SK-N-DZ (cell line): Measurements from ENCODE around the gene BTBD8. TPM values are rescaled to one million over a fixed set of nuclear protein-coding genes. Genes with fewer than 3 reads are reported as not detected.
"Not testable (repeated sequence)": the region's sequence is repeated elsewhere in the genome, so short reads cannot be mapped to it uniquely, and the experiment has no call there.

Source experiments
- DNase-seq: peaks from one replicate; pipeline ENCODE4 v3.0.0-alpha.2; 2015; ENCODE audit warnings: low spot score
- polyA plus RNA-seq, 2 experiments: library from polyadenylated mRNA; depleted of rRNA; stranded (reverse); fragments of >200 nt; gene quantifications; 2 replicates each; pipeline ENCODE4 v1.2.3, GENCODE V29; 2014

Gene BTBD8
- 1.2 and 1.5 TPM in 2 replicates for polyA plus RNA-seq (2014; cell fraction: cytosol; rRNA removed)
- 2.3 and 4.9 TPM in 2 replicates for polyA plus RNA-seq (2014; cell fraction: nucleus; rRNA removed)

DNA sequence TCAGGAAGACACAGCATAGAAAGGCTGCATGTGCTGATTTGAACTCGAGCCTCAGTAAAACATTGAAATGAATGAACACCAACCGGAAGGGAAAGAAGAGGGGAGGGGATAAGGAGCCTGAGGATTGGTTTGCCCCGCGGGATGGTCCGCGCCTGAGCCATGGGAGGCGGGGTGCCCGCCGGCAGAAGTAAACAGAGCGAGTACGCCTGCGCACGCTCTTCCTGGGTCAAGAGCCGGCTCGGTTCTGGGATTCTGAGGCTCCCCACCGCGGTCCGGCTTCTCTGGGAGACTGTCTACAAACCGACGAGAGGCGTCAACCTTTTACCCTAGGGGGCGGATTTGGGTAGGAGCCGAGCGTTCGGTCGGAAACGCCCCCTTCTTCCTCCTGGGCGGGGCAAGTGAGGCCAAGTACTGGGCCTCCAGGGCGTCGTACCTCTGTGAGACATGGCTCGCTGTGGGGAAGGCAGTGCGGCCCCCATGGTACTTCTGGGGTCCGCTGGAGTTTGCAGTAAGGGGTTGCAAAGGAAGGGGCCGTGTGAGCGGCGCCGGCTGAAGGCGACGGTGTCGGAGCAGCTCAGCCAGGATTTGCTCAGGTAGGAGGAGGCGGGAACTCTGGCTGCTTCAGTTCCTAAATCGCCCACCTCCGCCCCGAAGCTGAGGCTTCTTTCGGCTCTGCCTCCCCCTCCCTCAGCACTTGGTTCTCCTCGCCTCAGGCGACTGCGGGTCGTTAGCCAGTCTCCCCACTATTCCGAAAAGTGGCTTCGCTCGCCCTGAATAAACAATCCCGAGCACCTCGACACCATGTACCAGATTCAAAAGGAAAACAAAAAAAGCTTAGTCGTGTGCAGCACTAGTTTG is at the start of gene BTBD8:
TSS of gene BTBD8 (plus strand) at position 218 of the 858 bp plus-strand sequence. CDS start at position 445, 227 bp downstream.
- DNase-seq, result peak; percentile 68

GRCh38 chr1:92030656-92031107 is 49.5 kb upstream of the BTBD8 start:
- DNase-seq, result peak; percentile 1

DNA sequence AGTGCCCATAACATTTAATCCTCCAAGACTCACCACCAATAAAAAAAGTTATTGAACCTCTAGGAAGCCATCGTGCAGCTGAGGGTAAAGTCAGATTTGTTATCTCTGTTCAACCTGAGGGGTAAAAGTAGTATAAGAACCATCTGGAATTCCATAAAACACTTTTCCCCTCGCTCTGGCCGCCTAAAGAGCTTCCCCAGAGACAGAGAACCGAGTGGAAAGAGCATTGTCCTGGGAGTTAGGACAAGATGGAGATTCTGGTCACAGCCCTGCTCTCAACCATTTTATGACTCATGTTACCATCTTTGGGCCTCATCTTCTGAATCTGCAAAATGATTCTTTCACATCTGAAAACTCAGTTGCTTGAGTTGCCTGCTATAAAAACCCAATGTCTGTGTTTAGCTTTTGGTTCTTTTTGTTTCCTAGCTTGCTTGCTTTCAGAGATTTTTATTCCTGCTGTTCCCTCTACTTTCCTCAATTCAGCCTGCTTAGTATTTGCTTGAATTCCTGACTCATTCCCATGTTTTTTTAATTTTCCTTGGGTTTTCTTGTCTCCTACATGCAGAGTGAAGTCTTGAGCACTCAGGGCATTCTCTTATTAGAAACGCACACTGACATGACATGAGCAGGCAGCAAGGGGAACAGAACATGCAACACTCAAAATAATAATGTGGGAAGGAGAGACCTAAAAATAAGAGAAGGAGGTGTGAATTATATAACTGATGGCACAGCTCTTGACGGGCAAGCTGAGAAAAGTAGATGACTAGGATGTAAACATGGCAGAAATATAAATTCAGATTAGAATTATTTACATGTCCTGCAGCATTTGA is 48.6 kb upstream of the BTBD8 start:
- no peak for DNase-seq

- no peak for DNase-seq
These were observed 42.7 kb upstream of the BTBD8 start for GRCh38 chr1:92037400-92037799.

- no peak for DNase-seq
These were observed 41.3 kb upstream of the BTBD8 start for GRCh38 chr1:92038695-92039346.

DNA sequence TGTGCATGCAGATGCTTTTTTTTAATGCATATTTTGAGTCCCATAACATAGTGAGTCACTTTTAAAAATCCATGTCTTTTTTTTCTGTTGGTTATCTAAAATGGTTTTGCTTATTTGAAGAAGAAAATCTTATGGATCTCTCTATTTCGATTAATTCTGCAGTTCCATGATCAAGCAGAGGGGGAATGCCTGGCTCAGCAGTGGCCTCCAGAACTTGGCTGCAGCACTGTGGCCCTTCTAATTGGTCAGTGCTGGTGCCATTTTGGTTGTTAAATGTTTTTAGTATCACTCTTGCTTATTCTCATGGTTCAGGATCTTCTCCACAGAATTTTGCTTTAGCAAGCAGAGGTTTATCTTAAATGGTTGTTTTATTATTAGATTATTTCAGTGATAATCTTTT is 39.2 kb upstream of the BTBD8 start:
- DNase-seq, result no peak

DNA sequence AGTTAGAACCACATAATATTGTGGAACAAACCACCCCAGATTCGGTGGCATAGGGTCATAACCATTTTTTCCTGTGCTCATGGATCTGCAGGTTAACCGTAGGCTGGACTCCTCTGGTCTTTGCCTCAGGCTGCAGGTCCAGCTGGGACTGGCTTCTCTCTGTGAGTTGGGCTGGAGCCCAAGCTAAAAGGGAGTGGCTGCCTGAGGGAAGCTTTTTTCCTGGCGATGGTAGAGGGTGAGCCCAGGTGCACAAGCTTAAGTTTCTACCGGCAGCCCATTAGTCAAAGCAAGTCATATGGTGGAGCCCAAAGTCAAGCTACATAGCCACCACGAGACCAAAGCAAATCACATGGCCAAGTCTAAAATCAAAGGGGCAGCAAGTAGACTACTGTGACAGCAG is 36.5 kb upstream of the BTBD8 start:
- no peak for DNase-seq

DNA sequence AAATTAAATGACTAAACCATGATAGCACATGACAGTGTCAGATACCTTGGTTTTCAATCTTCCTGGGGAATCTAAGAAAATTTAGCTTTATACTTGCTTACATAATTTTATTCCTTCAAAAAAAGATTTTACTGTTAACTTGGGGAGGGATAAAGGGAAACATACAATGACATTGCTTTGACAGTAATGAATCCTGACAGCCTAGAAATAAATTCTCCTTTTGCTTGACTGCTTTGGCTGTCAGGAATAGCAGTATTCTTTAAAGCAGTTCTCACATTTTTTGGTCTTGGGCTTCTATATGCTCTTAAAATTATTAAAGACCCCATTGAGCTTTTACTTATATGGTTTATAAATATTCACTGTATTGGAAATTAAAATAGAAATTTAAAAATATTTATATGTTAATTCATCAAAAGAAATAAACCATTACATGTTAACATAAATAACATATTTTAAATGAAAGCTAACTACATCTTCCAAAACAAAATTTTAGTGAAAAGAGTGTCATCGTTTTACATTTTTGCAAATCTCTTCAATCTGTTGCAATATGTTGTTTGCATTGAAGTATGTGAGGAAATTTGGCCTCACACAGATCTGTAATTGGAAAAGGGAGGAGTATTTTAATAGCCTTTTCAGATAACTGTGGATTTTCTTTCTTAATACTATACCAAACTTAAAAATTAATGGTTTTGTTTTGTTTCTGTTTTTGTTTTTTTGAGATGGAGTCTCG is 34.2 kb upstream of the BTBD8 start:
- no peak for DNase-seq

GRCh38 chr1:92051948-92052347 is 28.2 kb upstream of the BTBD8 start:
- DNase-seq, result no peak

- no peak for DNase-seq
These were observed 15.1 kb upstream of the BTBD8 start for GRCh38 chr1:92065042-92065441.

DNA sequence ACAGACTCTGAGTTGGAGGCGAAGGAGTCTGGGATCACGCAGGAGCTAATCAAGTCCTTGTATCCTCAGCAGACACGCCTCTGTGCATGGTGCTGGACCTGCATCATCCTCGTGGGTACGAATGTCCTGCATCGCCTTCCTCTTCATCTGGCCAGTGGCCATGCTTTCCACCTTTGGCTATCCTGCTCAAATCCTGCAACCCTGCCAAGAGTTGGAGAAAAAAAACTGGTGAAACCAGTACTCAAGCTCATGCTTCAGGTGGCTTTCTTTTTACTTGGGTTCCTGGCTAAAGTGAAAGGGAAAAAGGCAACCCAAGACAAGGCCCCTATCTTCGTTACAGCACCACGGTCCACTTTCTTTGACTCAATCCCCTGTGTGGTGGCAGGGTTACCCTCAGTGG is 13.8 kb upstream of the BTBD8 start:
- no peak for DNase-seq

DNA sequence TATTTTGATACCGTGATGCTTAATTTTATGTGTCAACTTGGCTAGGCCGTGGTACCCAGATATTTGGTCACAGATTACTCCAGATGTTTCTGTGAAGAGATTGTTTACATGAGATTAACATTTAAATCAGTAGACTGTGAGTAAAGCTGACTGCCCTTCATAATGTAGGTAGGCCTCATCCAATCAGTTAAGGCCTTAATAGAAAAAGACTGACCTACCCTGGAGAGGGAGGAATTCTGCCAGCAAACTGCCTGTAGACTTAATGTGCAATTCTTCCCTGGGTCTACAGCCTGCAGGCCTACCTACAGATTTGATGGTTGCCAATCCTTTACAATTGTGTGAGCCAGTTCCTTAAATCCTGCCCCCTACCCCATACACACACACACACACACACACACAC is 9.3 kb upstream of the BTBD8 start:
- DNase-seq, result no peak

- not testable (repeated sequence) for DNase-seq
These were observed 5.7 kb upstream of the BTBD8 start for GRCh38 chr1:92074446-92074845.

- DNase-seq, result no peak
These were observed 4.8 kb upstream of the BTBD8 start, which contains the start of gene SETSIP for GRCh38 chr1:92075311-92075710. Gene SETSIP (minus strand): TSS chr1:92075411. CDS start chr1:92075411, 0 bp downstream.

GRCh38 chr1:92076363-92076762 is 3.8 kb upstream of the BTBD8 start:
- no peak for DNase-seq

- not testable (repeated sequence) for DNase-seq
These were observed 2.1 kb upstream of the BTBD8 start for GRCh38 chr1:92078077-92078476.

- no peak for DNase-seq
These were observed 704 bp upstream of the BTBD8 start for GRCh38 chr1:92079441-92079840.

DNA sequence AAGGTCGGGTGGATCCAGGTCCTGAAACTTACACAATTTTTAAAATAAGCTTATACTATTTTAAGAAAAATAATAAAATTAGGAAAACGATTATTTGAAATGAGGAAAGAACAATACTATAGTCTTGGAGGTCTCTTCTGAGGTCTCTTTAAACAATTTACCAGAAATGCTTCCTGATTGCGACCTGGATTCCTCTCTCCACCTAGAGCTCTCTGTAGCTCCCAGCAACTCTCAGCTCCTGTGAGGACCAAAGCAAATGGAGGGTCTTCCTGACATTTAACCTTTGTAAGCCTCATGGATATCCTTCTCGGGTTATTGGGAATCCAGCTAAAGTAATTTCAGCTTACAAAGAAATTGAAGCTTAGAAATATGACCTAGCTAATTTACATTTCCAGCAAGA is 886 bp downstream of the BTBD8 start:
- no peak for DNase-seq

GRCh38 chr1:92084651-92085050 is 4.5 kb downstream of the BTBD8 start:
- DNase-seq, result no peak

- no peak for DNase-seq
These were observed 5.6 kb downstream of the BTBD8 start for GRCh38 chr1:92085727-92086126.

DNA sequence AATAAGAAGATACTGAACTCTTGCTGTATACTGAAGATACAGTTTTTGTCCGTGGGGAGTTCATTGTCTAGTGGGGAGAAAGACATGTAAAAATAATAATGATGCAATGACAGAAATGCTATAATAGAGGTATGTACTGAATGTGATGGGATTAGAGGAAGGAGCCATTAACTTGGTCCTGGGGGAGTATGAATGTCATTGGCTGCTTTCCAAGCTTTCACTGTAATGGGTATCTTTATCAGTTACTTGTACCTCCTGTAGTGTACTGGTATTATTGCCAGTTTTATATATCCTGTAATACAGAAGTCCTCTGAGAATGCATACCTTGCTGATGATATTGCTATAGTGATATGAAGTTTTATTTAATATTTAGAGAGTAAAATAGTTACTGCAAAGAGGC is 7.4 kb downstream of the BTBD8 start:
- DNase-seq, result no peak
